GM10266 (cell line): ENCODE results near the gene KCNJ15.

Experiments used
- DNase-seq: peaks from one replicate; pipeline ENCODE4 v3.0.0; 2012; ENCODE audit errors: extremely low spot score
- TF ChIP-seq, protein P1 (sequence below): IDR thresholded peaks from 2 replicates; pipeline ENCODE4 v1.5.1; 2012; ENCODE audit warnings: mild to moderate bottlenecking, low read depth; ENCODE audit not compliant: control insufficient read depth, insufficient read depth; ENCODE audit errors: missing control alignments

KCNJ15 gene

DNA sequence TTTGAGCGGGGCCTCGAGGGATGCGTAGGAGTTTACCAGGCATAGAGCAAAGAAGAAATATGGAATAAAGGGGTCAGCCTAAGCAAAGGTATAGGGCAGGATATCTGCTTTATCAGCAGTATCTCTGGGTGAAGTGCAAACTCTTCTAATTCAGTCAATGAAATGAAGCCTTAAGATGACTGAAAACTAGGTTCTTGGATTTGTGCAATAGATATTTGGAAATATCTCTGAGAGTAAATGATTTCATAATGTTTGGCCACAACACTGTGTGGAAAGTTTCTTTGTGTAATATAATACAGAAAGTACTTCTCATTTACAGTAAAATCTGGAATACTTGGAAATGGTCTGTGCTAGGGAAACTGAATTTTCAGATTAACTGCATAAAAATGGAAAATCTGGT, 26.1 kb downstream of the KCNJ15 start:
- TF ChIP-seq, protein P1, sequence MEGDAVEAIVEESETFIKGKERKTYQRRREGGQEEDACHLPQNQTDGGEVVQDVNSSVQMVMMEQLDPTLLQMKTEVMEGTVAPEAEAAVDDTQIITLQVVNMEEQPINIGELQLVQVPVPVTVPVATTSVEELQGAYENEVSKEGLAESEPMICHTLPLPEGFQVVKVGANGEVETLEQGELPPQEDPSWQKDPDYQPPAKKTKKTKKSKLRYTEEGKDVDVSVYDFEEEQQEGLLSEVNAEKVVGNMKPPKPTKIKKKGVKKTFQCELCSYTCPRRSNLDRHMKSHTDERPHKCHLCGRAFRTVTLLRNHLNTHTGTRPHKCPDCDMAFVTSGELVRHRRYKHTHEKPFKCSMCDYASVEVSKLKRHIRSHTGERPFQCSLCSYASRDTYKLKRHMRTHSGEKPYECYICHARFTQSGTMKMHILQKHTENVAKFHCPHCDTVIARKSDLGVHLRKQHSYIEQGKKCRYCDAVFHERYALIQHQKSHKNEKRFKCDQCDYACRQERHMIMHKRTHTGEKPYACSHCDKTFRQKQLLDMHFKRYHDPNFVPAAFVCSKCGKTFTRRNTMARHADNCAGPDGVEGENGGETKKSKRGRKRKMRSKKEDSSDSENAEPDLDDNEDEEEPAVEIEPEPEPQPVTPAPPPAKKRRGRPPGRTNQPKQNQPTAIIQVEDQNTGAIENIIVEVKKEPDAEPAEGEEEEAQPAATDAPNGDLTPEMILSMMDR, result no peak
- DNase-seq, result no peak

DNA sequence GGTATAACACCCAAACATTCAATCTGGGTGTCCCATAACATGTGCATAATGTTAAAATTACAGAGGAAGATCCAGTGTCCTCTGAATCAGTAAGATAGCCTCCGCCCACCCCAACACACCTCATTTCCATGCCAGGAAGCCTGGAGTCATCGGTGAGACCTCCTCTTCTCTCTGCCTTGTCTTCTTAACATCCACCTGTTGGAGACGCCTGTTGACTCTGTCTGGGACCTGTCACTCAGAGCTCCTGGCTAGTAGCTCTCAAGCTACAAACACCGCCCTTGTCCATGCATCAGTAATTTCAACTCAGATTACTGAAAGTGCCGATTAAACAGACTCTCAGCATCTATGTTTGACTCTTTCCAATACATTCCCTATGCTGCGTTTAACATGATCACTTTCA, 27.4 kb downstream of the KCNJ15 start:
- no peak for DNase-seq
- TF ChIP-seq, protein P1, result no peak

DNA sequence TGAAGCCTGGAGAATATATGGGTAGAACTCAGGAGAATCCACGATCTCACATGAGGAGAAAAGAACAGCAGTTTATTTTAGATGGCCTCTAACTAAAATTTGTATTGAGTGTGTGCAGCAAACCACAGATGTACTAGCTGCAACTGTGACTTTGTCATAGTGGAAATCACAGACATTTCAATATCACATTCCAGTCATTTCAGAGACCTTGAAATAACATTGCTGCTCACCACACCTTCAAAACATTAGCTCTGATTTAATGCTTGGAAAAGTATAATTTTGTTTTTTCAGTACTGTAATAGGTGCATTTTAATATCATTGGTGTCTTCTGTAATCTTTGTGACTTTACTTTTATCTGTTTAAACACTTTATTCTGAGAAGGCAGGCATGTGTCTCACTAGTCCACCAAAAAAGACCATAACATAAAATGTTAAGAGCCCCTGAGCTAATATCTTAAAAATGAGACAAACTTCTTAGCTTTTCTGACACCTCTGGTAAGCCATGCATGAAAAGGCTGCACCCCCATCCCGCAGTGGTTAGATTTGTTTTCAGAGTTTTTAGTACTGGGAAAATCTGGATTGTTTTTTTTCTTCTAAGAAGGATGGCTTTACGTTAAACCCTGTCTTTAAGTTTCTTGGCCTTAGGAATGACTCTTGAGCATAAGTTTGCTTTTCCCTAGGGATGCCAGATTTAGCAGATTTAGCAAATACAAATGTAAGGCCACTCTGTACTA, 30.1 kb downstream of the KCNJ15 start:
- TF ChIP-seq, protein P1, result no peak
- no peak for DNase-seq

DNA sequence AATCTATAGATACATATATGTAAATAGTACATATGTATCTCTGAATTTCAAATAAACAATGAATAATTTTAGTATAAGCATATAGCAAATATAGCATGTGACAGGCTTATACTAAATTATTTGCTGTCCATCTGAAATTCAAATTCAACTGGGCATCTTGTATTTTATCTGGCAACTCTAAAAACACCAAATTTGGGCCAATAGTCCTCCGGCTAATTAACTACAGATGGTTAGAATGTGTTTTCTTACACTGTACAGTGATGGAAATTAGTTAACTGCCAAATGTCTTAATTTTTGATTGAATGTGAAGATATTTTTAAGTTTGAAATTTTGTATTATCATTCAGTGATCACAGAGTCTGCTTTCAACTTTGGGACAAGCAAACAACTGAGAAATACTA, 30.7 kb downstream of the KCNJ15 start:
- TF ChIP-seq, protein P1, result no peak
- no peak for DNase-seq

DNA sequence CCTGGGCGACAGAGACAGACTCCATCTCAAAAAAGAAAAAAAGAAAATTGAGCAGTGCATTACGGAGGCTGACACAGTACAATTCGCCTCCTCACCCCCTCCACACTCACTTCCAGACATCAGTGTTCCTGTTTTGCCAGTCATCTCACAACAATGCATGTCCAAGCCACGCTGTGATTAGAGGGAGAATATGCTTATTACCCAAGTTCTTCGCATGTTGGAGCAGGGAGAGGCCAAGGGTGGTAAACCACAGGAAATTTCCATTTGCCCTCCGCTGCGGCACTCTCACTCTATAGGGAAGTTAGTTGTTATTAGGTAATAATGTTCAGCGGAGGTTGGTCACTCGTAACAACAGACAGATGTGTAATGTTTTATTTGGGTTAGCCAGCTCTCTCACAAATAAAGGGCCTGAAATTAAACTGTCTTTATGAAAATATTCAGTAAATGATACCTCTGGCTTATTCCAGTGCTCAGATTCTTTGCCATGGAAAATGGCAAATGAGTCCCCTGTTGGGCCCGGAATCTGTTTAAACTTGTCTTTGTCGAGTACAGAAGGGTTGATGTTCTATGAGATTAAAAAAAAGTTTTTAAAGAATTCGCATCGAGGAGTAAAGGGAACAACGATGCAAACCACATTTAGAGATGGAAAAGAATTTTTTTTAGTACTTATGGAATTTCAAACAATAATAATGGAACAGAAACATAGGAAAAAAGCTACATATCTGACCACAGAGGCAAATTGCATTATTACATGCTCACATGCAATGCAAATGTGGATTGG, 33.1 kb downstream of the KCNJ15 start:
- TF ChIP-seq, protein P1, result no peak
- no peak for DNase-seq

DNA sequence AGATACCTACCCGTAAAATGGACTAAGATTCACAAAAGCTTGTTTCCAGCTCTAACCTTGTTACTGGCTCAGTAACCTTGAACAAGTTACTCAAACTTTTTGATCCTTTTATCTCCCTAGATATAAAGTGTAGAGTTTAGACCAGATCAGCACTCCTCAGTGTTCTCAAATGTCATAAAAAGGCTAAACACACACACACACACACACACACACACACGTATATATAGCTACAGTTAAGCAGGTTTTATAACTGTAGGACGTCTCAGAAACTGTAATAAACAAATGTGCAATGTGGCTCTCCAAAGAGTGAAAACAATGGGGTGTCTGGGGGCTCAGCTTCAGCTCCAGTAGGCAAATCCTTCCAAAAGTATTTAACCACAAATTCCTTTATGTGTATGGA, 34.0 kb downstream of the KCNJ15 start:
- no peak for DNase-seq
- TF ChIP-seq, protein P1, result no peak

DNA sequence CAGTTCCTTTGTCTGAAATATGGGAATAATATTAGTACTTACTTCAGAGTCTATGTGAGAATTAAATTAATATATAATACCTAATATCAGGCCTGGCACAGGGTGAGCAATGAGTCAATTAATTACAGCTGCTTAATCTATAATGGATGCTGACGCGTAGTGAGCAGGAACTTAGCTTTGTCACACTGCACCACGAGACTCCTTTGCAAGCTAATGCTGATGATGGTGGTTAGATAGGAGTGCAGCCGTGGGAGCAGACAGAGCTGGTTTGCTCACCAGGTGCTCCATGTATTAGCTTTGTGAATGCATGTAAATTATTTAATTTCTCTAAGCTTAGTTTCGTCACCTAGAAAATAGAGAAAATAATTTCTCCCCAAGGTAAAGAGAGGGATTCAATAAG, 35.1 kb downstream of the KCNJ15 start:
- no peak for DNase-seq
- TF ChIP-seq, protein P1, result no peak
